NCI-H1105 treated with DMSO at 0.1 percent for 48 hours (cell line): ENCODE results near the gene CDIPT.
A peak's percentile ranks its signal among the peaks of the same experiment; 100 is the strongest.
"Not testable (repeated sequence)": the region's sequence is repeated elsewhere in the genome, so short reads cannot be mapped to it uniquely, and the experiment has no call there.

Experiments used
- DNase-seq: peaks from one replicate; lab custom pipeline; 2025; lab: John Stamatoyannopoulos, UW

Gene CDIPT, protein sequence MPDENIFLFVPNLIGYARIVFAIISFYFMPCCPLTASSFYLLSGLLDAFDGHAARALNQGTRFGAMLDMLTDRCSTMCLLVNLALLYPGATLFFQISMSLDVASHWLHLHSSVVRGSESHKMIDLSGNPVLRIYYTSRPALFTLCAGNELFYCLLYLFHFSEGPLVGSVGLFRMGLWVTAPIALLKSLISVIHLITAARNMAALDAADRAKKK

DNA sequence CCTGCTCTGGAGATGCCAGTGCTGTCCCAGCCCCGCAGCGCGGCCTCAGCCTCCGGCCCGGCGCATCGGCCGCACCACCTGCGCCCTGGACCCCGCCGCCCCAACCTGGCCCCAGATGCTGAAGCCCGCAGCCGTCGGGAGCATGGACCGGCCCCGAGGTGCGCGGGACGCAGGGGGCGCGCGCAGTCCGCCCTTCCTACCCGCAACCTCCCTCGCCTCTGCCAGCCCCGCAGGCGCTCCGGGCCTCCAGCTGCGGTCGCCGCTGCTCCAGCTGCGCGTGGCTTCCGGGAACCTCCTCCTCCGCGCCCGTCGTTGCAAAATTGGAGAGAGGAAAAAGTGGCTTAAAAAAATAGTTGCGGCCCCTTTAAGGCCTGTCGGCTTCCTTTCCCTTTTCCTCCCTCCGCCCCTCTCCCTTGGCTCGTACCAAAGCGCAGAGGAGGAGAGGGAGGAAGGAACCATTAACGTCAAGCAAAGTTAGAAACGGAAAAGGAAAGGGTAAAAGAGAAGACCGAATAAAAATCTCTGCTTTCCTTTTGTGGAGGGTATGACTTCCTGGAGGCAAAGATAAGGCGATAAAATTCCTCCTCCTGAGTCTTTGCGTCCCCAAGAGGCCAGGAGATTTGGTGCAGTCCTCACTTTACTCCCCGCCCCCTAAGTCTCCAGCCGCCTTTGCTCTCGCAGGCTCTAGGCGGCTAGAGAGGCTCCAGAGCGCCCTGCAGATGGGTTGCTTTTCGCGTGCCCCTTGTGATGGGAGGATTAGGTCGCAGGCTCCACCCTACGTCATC lies at the start of gene CDIPT:
Gene CDIPT, minus strand, starts transcription at position 343 of the 785 bp plus-strand sequence. CDS start 369 bp downstream, outside the sequence.
- DNase-seq, result peak; percentile 91

DNA sequence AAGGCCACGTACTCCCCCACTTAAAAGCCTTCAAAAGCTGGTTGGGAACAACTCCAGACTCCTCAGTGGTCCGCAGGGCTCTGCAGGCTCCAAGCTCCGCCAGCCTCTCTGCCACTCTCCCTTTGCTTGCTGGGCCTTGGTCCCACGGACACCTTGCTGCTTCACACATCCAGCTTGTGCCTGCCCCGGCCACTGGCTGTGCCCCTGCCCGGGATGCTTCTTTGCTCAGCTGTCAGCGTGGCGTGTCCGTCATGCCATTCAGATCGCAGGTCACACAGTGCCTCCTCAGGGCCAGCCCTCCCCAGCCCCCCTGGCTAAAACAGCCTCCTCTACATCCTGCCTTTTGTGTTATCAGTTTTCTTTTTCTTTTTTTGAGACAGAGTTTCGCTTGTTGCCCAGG lies 49.1 kb upstream of the CDIPT start:
- DNase-seq, result no peak

DNA sequence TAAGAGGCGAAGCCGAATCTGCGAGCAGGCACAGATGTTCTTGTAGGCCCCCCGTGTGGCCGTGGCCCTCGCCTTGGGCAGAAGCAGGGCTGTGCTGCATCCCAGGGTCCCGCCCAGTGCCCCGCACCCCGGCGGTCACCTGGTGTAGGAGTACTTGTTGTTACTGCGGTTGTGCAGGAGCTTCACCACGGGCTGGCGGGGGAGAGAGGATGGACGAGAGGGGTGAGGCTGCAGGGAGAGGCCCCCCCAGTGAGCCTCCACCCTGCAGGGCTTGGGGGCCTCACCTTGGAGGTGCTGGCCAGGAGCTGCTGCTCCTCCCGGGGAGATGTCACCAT lies 48.6 kb upstream of the CDIPT start:
- no peak for DNase-seq

GRCh38 chr16:29910819-29911675 lies 48.0 kb upstream of the CDIPT start:
- no peak for DNase-seq

DNA sequence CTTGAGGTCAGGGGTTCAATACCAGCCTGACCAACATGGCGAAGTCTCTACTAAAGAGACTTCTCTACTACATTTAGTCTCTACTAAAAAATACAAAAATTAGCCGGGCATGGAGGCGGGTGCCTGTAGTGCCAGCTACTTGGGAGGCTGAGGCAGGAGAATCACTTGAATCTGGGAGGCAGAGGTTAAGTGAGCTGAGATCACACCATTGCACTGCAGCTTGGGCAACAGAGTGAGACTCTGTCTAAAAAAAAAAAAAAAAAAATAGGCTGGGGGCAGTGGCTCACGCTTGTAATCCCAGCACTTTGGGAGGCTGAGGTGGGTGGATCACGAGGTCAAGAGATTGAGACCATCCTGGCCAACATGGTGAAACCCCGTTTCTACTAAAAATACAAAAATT lies 46.8 kb upstream of the CDIPT start:
- not testable (repeated sequence) for DNase-seq

DNA sequence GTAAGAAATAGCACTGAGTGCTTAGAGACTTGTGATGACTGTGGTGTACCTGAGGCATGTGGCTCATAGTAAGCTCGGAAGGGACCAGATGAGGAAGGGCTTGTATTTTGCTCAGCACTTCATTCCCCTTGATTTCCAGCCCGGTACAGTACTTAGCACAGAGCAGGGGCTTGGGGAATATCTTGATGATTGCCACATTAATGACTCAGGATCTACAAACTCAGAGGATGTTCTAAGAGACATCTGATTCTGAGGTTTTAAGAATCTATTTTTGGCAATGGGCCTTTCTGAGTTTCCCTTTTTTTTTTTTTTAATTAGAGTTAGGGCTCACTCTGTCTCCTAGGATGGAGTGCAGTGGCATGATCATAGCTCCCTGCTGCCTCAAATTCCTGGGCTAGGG lies 46.4 kb upstream of the CDIPT start:
- DNase-seq, result no peak

- DNase-seq, result no peak
Measured at GRCh38 chr16:29908719-29909220, 45.7 kb upstream of the CDIPT start.

DNA sequence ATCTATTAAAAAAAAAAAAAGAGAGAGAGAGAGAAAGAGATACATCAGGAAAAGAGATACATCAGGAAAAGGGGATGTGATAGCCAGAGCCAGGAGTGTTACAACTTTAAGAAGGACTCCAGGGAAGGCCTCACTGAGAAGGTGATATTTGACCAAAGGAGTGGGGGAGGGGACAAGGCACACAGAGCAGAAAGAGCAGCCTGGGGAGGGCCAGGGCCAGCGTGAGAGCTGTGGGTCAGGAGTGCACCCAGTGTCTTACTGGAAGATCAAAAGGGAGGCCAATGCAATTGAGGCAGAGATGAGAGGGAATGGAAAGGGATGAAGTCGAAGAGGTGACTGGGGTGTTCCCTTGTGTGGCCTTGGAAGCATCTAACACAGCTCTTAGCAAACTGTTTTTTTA lies 44.9 kb upstream of the CDIPT start:
- no peak for DNase-seq

DNA sequence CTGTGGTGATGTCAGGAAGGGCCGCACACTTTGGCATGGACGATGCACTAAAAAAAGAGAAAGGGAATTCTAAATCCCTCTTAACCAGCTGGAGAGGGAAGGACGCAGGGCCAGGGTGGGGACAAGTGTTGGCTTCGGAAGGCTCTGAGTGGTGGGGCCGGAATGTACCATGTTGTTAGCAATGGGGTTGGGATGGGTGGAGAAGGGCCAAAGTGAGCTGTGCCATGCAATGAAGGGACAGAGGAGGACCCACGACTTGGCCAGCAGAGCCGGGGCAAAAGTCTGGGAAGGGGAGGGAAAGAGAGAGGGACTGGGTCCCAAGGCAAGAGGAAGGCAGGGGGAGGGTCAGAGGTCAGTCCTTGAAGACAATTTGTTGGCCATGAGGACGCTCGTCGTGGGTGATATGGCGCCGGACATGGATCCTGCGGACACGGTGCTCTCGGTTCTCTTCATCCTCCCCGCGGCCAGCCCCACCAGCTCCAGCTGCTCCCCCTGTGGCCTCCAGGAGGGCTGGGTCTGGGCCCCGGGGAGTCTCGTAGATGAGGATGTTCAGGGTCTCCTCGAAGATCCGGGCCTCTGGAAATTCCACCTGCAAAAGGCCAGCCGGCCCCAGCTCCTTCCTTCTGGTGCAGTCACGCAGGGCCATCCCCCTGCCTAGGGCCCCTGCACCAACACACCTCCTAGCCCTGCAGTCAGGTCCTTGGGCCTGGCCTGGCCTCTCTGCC lies 43.7 kb upstream of the CDIPT start:
- no peak for DNase-seq

DNA sequence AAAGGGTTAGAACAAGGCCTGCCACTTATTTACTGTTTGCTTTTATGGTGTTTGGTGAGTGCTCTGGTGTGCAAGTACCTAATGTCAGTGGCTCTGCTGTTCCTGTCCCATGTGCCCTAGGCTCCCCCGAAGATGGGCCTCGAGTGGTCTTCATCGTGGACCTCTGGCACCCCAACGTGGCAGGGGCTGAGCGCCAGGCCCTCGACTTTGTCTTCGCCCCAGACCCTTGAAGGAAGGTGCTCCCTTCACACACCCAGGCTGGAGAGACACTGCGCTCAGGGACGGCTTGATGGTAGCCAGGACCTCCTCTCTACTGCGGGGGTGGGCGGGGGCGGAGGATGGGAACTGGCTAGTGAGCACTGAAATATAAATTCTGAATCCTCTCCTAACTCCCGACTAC lies 42.6 kb upstream of the CDIPT start:
- DNase-seq, result no peak

GRCh38 chr16:29904947-29905346 lies 41.9 kb upstream of the CDIPT start:
- DNase-seq, result no peak

GRCh38 chr16:29903590-29903989 lies 40.6 kb upstream of the CDIPT start:
- no peak for DNase-seq

GRCh38 chr16:29901607-29901945 lies 38.5 kb upstream of the CDIPT start:
- no peak for DNase-seq

DNA sequence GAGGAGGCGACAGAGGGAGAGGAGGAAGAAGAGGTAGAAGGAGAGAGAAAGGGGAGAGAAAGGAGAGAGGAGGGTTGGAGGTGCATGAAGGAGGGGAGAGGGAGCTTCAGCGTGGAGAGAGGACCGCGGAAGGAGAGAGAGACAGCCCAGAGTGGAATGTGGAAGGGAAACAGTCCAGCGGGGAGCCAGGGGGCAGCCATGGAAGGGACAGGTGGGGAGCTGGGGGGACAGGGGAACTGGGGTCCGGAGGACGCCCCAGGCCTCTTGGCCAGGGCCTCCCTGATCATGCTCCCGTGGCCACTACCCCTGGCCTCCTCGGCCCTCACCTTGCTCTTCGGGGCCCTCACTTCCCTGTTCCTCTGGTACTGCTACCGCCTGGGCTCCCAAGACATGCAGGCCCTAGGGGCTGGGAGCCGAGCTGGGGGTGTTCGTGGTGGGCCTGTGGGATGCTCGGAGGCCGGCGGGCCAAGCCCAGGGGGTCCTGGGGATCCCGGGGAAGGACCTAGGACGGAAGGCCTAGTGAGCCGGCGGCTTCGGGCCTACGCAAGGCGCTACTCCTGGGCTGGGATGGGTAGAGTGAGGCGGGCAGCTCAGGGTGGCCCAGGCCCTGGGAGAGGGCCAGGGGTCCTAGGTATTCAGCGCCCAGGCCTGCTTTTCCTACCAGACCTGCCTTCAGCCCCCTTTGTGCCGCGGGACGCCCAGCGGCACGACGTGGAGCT lies 38.0 kb upstream of the CDIPT start:
- DNase-seq, result no peak

DNA sequence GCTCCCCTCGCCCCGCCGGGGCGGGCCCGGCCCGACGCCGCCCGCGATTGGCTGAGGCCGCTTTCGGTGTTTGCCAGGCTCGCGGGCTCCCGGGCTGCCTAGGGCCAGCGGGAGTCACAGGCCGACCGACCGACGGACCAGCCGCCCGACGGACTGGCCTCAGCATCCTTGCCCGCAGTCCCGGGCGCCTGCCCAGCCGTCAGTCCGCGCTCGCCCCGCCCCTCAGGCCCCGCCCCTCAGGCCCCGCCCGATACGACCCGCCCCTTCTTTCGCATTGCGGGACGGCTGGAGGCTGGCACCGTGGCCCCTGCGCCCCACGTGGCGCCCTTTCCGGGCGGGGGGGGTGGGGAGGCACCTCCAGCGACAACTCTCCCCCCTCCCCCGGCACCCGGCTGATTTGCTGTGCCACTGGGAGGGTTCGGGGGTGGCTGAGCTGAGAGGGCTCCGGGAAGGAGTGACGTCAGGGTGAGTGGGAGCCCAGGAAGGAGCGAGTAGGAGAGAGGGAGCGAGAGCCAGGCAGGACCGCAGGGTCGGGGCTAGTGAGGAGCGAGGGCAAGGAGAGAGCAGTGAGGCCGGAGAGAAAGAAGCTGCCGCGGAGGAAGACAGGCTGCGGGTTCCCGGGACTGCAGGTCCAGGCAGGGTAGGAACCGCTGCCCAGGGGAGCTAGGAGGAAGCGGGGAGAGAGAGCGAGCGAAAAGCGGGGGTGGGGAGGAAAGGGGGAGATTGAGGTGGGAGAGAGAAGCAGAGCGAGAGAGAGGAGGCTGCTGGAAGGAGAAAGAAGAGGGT lies 37.3 kb upstream of the CDIPT start, which contains the start of gene ASPHD1:
Gene ASPHD1, plus strand, starts transcription at position 387 of the 786 bp plus-strand sequence. CDS start 484 bp downstream, outside the sequence.
- peak; percentile 46 for DNase-seq

GRCh38 chr16:29899516-29900101 lies 36.6 kb upstream of the CDIPT start, which contains the start of gene SEZ6L2:
SEZ6L2 (minus strand) TSS chr16:29899550; CDS start chr16:29899019, 531 bp downstream.
- DNase-seq, result peak; percentile 88

- peak; percentile 33 for DNase-seq
Measured at GRCh38 chr16:29898804-29899515, 35.9 kb upstream of the CDIPT start.

DNA sequence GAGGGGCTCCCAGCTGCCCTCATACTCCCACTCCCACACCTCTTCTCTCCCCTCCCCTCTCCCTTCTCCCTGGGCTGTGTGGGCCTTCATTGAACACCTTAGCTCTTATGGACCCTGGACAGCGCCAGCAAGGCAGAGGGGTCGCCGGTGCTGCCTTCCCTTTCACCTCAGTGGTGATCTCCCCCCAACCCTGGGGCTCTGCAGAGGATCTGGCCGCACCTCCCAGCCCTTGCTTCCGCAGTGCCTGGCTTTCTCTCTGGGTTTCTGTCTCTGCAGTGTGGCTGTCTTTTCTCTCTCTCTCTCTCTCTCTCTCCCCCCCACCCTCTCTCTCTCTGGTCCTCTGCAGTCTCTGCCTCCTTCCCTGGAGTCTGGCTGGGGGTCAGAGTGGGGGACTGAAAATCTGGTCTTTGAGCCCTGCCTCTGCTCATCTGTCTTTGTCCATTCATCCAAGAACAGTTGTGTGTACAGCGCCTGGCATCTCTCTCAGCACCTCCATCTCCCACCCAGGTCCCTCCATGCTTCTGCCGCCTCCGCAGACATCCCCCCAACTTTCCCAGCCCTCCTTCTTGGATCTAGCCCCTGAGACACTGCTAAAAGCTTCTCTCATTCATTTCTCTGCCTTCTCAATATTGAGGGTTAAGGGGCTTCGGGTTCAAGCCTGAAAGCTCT lies 35.2 kb upstream of the CDIPT start:
- no peak for DNase-seq

- DNase-seq, result no peak
Measured at GRCh38 chr16:29897333-29897732, 34.3 kb upstream of the CDIPT start.
